ENCODE measurements around the gene C1QL3.

The C1QL3 gene

GRCh38 chr10:16521311-16522016, at the start of gene C1QL3:
C1QL3 (minus strand) TSS chr10:16521879; CDS start chr10:16521065, 814 bp downstream.
- DNase-seq (ENCODE audit: low spot score) = peak; percentile 48

GRCh38 chr10:16570731-16571130, 49.1 kb upstream of the C1QL3 start:
- DNase-seq (ENCODE audit: low spot score) = no peak

- DNase-seq (ENCODE audit: low spot score) = no peak
Observed at GRCh38 chr10:16566202-16566805, 44.6 kb upstream of the C1QL3 start.

- no peak for DNase-seq (ENCODE audit: low spot score)
Observed at GRCh38 chr10:16565604-16566003, 43.9 kb upstream of the C1QL3 start.

GRCh38 chr10:16562891-16563290, 41.2 kb upstream of the C1QL3 start:
- DNase-seq (ENCODE audit: low spot score) = no peak

- DNase-seq (ENCODE audit: low spot score) = no peak
Observed at GRCh38 chr10:16559236-16559773, 37.6 kb upstream of the C1QL3 start.

- no peak for DNase-seq (ENCODE audit: low spot score)
Observed at GRCh38 chr10:16547973-16548372, 26.3 kb upstream of the C1QL3 start.

- peak; percentile 72 for DNase-seq (ENCODE audit: low spot score)
Observed at GRCh38 chr10:16545116-16545736, 23.5 kb upstream of the C1QL3 start.

- no peak for DNase-seq (ENCODE audit: low spot score)
Observed at GRCh38 chr10:16544591-16544990, 22.9 kb upstream of the C1QL3 start.

GRCh38 chr10:16544099-16544498, 22.4 kb upstream of the C1QL3 start:
- no peak for DNase-seq (ENCODE audit: low spot score)

- DNase-seq (ENCODE audit: low spot score) = no peak
Observed at GRCh38 chr10:16536155-16536554, 14.5 kb upstream of the C1QL3 start.

- DNase-seq (ENCODE audit: low spot score) = no peak
Observed at GRCh38 chr10:16529853-16530252, 8.2 kb upstream of the C1QL3 start.

- DNase-seq (ENCODE audit: low spot score) = peak; percentile 38
Observed at GRCh38 chr10:16527452-16527851, 5.8 kb upstream of the C1QL3 start.

GRCh38 chr10:16520900-16521299, 779 bp downstream of the C1QL3 start:
- DNase-seq (ENCODE audit: low spot score) = peak; percentile 61

- DNase-seq (ENCODE audit: low spot score) = peak; percentile 31
Observed at GRCh38 chr10:16519908-16520861, 1.5 kb downstream of the C1QL3 start.

GRCh38 chr10:16519250-16519907, 2.3 kb downstream of the C1QL3 start:
- DNase-seq (ENCODE audit: low spot score) = no peak

GRCh38 chr10:16518822-16519221, 2.9 kb downstream of the C1QL3 start:
- no peak for DNase-seq (ENCODE audit: low spot score)

GRCh38 chr10:16510843-16511242, 10.8 kb downstream of the C1QL3 start:
- DNase-seq (ENCODE audit: low spot score) = no peak

- DNase-seq (ENCODE audit: low spot score) = no peak
Observed at GRCh38 chr10:16509996-16510395, 11.7 kb downstream of the C1QL3 start.

- no peak for DNase-seq (ENCODE audit: low spot score)
Observed at GRCh38 chr10:16505161-16505560, 16.5 kb downstream of the C1QL3 start.

GRCh38 chr10:16497911-16498310, 23.8 kb downstream of the C1QL3 start:
- DNase-seq (ENCODE audit: low spot score) = no peak

Data from iPS-NIHi11 (cell line).